ENCODE results near the gene OR5K2. TPM values are rescaled to one million over a fixed set of nuclear protein-coding genes. Genes with fewer than 3 reads are reported as not detected.

The OR5K2 gene
- total RNA-seq, 2 donors from 2014 or later, result not detected

DNA sequence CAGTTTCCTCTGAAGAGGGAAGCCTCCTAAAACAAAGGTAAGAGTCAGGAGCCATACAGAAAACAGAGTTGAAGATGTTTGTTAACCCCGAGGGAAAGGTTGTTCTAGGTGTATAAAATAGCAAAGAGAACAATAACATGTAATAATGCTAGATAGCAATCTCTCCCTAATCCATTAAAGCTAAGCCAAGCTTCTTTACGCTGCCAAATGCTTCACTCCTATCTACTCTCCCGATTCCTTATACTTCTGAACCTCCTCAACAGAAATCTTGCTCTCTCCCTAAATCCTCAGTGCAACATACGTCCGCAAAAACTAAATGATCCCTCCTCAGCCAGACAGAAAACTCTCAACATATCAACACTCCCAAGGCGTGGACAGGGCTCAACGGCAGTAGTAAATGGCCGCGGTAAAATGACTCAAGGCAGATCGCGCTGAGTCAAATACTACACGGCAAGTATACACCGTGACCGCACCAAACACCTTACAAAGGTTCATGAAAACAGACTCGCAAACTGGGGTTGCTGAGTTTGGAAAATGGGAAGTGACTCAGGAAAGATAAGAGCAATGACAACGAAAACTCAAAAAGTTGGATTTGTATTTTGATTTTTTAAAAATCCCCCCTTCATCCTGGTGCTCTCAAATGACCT, 24.5 kb downstream of the OR5K2 start:
- Histone ChIP-seq H3K4me3 (peak overlapping the region; percentile 83), H3K4me1 (no peaks in the 10 kb centered on the region), H3K27ac (peak overlapping the region; percentile 94), H3K27me3 (no peaks in the 10 kb centered on the region), H3K9me3 (no peaks in the 10 kb centered on the region), H3K36me3 (no peaks in the 10 kb centered on the region), H3K9ac (ENCODE audit: low read depth in 2 of 2, low read length in 2 of 2) (peak overlapping the region; percentile 78 to 92)
- DNase-seq, result peak; percentile 62
- intact Hi-C loops (cut with DNase I), result no loop called here
- TF ChIP-seq, protein P1, sequence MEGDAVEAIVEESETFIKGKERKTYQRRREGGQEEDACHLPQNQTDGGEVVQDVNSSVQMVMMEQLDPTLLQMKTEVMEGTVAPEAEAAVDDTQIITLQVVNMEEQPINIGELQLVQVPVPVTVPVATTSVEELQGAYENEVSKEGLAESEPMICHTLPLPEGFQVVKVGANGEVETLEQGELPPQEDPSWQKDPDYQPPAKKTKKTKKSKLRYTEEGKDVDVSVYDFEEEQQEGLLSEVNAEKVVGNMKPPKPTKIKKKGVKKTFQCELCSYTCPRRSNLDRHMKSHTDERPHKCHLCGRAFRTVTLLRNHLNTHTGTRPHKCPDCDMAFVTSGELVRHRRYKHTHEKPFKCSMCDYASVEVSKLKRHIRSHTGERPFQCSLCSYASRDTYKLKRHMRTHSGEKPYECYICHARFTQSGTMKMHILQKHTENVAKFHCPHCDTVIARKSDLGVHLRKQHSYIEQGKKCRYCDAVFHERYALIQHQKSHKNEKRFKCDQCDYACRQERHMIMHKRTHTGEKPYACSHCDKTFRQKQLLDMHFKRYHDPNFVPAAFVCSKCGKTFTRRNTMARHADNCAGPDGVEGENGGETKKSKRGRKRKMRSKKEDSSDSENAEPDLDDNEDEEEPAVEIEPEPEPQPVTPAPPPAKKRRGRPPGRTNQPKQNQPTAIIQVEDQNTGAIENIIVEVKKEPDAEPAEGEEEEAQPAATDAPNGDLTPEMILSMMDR (IDR thresholded peaks at IDR 0.05), result no peak

DNA sequence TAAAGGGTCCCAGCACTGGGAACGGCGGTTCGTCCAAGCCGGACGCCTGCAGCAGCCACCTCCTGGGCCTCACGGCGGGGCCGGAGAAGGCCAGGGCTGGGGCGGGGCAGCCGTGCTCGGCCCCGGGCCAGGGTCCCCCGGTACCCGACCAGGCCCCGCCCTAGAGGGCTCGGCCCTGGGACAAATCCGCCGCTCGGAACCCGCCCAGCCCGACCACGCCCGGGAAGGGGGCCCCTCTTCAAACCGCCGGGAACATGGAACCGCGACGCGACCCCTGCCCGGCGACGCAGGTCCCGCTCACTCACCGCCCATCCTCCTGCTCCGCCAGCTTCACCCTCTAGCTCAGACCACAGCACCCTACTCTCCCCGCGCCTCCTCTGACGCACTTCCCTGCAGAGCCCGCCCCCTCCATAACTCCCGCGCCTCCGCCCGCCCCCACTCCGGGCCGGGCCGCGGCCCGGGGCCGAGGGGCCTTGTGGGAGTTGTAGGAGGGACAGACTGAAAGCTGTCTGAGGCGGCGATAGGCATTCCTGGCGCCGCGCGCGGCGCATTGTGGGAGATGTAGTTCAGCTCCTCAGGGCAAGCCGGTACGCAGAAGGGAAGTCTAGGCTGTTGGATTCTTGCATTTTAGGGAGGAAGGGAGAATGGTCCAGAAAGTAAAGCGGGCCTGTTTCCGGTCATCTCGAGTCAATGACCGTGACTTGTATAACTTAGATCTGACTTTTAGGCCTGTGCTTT, 25.2 kb downstream of the OR5K2 start, which contains the start of gene CLDND1:
TSS of gene CLDND1 (minus strand) at position 359 of the 738 bp plus-strand sequence. CDS start 1,478 bp downstream, outside the sequence.
- intact Hi-C loops (cut with DNase I), result no loop called here
- DNase-seq, result peak; percentile 98
- H3K4me3 ChIP-seq, result peak within 1 kb of the TSS; percentile 83

DNA sequence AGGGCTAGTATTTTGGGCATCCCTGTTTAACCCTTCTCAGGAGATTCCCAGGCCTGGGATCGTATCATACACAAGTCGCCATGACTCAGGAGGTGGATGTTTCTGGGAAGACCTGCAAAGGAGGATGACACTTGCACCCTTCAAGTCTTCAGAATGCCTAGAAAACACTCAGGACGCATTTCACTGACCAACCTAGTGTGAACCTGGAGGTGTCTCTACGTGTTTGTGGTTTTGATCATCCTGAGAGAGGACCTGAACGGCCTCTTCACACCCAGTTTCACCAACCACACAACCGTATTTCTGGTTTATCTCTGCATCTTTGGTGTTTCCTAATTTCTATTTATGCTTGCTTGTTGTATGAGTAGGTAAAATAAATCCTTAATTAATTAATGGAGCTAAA, 28.0 kb downstream of the OR5K2 start:
- Histone ChIP-seq H3K27ac (no peak overlapping the region), H3K4me1 (no peaks in the 10 kb centered on the region), H3K27me3 (no peaks in the 10 kb centered on the region), H3K4me3 (no peak overlapping the region), H3K9me3 (no peaks in the 10 kb centered on the region), H3K9ac (ENCODE audit: low read depth in 2 of 2, low read length in 2 of 2) (no peak overlapping the region), H3K36me3 (no peaks in the 10 kb centered on the region)
- intact Hi-C loops (cut with DNase I), result no loop called here
- DNase-seq, result no peak
- TF ChIP-seq, protein P1 (IDR thresholded peaks at IDR 0.05), result no peak

More for the DNA sequence above, 25.2 kb downstream of the OR5K2 start, which contains the start of gene CLDND1:
- TF ChIP-seq, protein P1 (IDR thresholded peaks at IDR 0.05), result no peak
- H3K36me3 ChIP-seq, result no peaks in the 10 kb centered on the region
- peak within 1 kb of the TSS; percentile 94 for H3K27ac ChIP-seq
- no peaks in the 10 kb centered on the region for H3K27me3 ChIP-seq
- H3K9ac ChIP-seq (ENCODE audit: low read depth in 2 of 2, low read length in 2 of 2), result peak within 1 kb of the TSS; percentile 78 to 92
- no peaks in the 10 kb centered on the region for H3K9me3 ChIP-seq
- H3K4me1 ChIP-seq, result no peaks in the 10 kb centered on the region

DNA sequence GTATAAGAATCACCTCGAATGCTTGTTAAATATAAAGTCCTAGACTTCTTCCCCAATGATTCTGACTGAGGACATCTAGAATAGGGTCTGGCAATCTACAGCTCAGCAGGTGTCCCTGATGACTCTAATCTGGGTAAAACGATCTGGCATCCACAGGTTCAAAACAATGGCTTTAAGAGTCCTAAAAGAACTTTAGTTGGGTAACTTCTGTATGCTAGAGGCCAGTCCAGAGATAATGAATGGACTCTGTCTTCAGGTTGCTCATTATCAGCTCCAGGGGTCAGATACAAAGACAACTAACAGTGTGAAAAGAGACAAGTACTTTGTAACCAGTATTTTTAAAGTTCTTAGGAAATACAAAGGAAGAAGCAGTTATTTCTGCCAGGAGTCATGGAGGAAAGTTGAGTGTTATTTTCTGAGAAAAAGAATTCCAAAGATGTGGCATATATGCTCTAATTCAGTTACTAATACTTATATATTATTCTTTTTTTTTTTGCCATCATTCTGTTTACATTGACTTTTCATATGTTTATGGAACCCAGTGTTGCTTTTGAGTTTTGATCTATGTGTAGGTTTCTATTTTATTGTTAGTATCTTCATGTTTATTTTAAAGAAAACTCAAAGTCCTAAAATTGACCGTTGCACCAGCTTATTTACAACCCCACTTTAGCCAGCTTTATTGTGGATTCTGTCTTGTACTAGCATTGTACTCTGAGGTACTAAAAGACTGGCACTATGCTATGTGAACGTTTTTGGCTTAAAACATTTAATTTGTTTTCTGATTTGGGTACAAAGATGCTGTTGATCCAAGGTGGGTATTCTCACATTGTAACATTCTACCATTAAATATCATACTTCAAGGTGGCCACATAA, 31.2 kb downstream of the OR5K2 start:
- no peak overlapping the region for H3K27ac ChIP-seq
- intact Hi-C loops (cut with DNase I), result no loop called here
- DNase-seq, result no peak

More for the DNA sequence above, 31.2 kb downstream of the OR5K2 start:
- TF ChIP-seq, protein P1 (IDR thresholded peaks at IDR 0.05), result no peak
- no peak overlapping the region for H3K9ac ChIP-seq (ENCODE audit: low read depth in 2 of 2, low read length in 2 of 2)
- H3K27me3 ChIP-seq, result no peaks in the 10 kb centered on the region
- no peaks in the 10 kb centered on the region for H3K4me1 ChIP-seq
- no peaks in the 10 kb centered on the region for H3K9me3 ChIP-seq
- no peak overlapping the region for H3K4me3 ChIP-seq
- no peaks in the 10 kb centered on the region for H3K36me3 ChIP-seq

All from colonic mucosa (tissue), 4 donors.